GM23248 (cell line): ENCODE results near the gene ZFYVE19. TPM values are rescaled to one million over a fixed set of nuclear protein-coding genes. Genes with fewer than 3 reads are reported as not detected.
A peak's percentile ranks its signal among the peaks of the same experiment; 100 is the strongest.

ENCODE experiments used
- DNase-seq: peaks from one replicate; pipeline ENCODE4 v3.0.0-alpha.2; 2015
- H2AFZ ChIP-seq: fragments of 200-600 bp; sonication (generic); 2 replicates; pipeline ENCODE4 v1.6.1; 2016; ENCODE audit warnings: antibody characterized with exemption
- H3F3A ChIP-seq: fragments of 200-600 bp; sonication (generic); 2 replicates; pipeline ENCODE4 v1.6.1; 2016; ENCODE audit warnings: mild to moderate bottlenecking, antibody characterized with exemption, mixed run types; ENCODE audit not compliant: insufficient read depth
- H3K27ac ChIP-seq: fragments of 200-600 bp; sonication (generic); 2 replicates; pipeline ENCODE4 v1.5.1; 2016; ENCODE audit warnings: mild to moderate bottlenecking
- H3K27me3 ChIP-seq: fragments of 200-600 bp; sonication (generic); replicated peaks from 2 replicates; pipeline ENCODE4 v1.6.1; 2016; ENCODE audit warnings: mild to moderate bottlenecking; ENCODE audit not compliant: insufficient read depth
- H3K36me3 ChIP-seq: fragments of 200-600 bp; sonication (generic); 2 replicates; pipeline ENCODE4 v1.6.1; 2016; ENCODE audit warnings: low read depth, mild to moderate bottlenecking
- H3K4me1 ChIP-seq: fragments of 200-600 bp; sonication (generic); 2 replicates; pipeline ENCODE4 v1.6.1; 2016; ENCODE audit warnings: mild to moderate bottlenecking; ENCODE audit not compliant: insufficient read depth
- H3K4me2 ChIP-seq: fragments of 200-600 bp; sonication (generic); one replicate; pipeline ENCODE4 v1.6.1; 2016; ENCODE audit warnings: mild to moderate bottlenecking; ENCODE audit not compliant: unreplicated experiment
- H3K4me3 ChIP-seq: fragments of 200-600 bp; sonication (generic); 2 replicates; pipeline ENCODE4 v1.5.1; 2016; ENCODE audit warnings: mild to moderate bottlenecking
- H3K79me2 ChIP-seq: fragments of 200-600 bp; sonication (generic); 2 replicates; pipeline ENCODE4 v1.6.1; 2016; ENCODE audit warnings: mild to moderate bottlenecking; ENCODE audit not compliant: insufficient read depth
- H3K9ac ChIP-seq: fragments of 200-600 bp; sonication (generic); 2 replicates; pipeline ENCODE4 v1.6.1; 2016; ENCODE audit warnings: mild to moderate bottlenecking
- H3K9me2 ChIP-seq: fragments of 200-600 bp; sonication (generic); 2 replicates; pipeline ENCODE4 v1.6.1; 2016; ENCODE audit warnings: mixed run types, mild to moderate bottlenecking, moderate library complexity; ENCODE audit not compliant: insufficient read depth
- H3K9me3 ChIP-seq: fragments of 200-600 bp; sonication (generic); one replicate; pipeline ENCODE4 v1.6.1; 2017; ENCODE audit warnings: low read depth
- H4K20me1 ChIP-seq: fragments of 200-600 bp; sonication (generic); 2 replicates; pipeline ENCODE4 v1.6.0; 2016; ENCODE audit not compliant: insufficient read depth
- EZH2 ChIP-seq: fragments of 200-600 bp; sonication (generic); IDR thresholded peaks from 2 replicates; pipeline ENCODE4 v1.6.1; 2018; ENCODE audit warnings: antibody characterized with exemption, mild to moderate bottlenecking; ENCODE audit not compliant: insufficient read depth, poor library complexity, severe bottlenecking
- EZH2phosphoT487 ChIP-seq: fragments of 200-600 bp; sonication (generic); IDR thresholded peaks from 2 replicates; pipeline ENCODE4 v1.6.1; 2018; ENCODE audit warnings: antibody characterized with exemption, moderate library complexity, mild to moderate bottlenecking, low read depth; ENCODE audit not compliant: insufficient read depth
- WGBS, 2 experiments: methylation state at CpG; one replicate each; pipeline ENCODE4 v1.1.6; 2015 to 2017; ENCODE audit warnings: low lambda C conversion rate in 2 of 2, low coverage in 1 of 2; ENCODE audit errors: missing lambda C conversion rate in 2 of 2; 5-methylcytosine and 5-hydroxymethylcytosine counted together
- in situ Hi-C: fragments of 300-500 bp; cut with MboI; formaldehyde crosslinking; loops from 2 replicates; pipeline ENCODE4 v1.15.0; 2020
- polyA plus RNA-seq: library from polyadenylated mRNA; unstranded; fragments of >200 nt; fragmentation: Nextera tagmentation; extraction: Ambion mirVana; gene quantifications from 2 replicates; pipeline ENCODE4 v1.2.1, GENCODE V29; 2016
- total RNA-seq: library from RNA; depleted of rRNA; stranded (reverse); fragments of >200 nt; shearing (Covaris generic); gene quantifications from 2 replicates; pipeline ENCODE4 v1.2.3, GENCODE V29; 2014

The ZFYVE19 gene
- total and polyA plus RNA-seq, 2 experiments from 2014 or later = 15.0 to 33.5 TPM

DNA sequence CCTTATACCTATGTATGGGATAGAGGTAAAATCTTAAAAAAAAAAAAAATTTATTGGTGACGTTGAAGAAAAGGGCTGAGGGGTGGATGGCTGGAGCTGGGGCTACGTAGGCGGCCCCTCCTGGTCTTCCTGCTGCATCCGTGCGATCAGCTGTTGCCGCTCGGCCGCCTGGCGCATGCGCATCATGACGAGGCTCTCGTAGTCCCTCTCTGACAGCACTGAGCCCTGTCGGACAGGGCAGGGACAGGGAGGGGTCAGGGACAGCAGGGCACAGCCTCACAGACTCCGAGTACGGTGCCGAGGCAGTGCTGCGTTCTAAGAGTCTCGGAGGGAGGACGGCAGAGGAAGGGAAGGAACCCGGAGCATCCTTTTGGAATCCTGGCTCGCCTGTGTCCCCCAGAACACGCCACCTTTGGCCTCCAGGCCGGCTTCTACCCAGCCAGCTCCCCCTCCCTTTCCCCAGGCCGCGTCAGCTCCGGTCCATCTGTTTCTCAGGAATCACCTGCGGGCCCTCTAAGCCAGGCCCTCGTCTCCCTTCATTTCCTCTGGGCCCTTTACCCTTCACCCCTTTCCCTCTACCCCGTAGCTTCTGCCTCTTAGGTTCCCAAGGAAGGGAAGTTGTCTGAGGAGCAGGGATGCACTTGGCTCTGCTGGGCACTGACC lies 38.9 kb upstream of the ZFYVE19 start:
- Histone ChIP-seq H3K9me2 (no peaks in the 10 kb centered on the region), H3K9me3 (no peaks in the 10 kb centered on the region), H3K36me3 (no peaks in the 10 kb centered on the region), H3K9ac (no peak overlapping the region), H3K27me3 (no peaks in the 10 kb centered on the region), H3K4me2 (no peak overlapping the region), H3F3A (peaks cover 26% of the 10 kb centered on the region), H4K20me1 (no peaks in the 10 kb centered on the region), H3K4me1 (peaks cover 33% of the 10 kb centered on the region), H2AFZ (no peak overlapping the region), H3K27ac (no peak overlapping the region), H3K4me3 (no peak overlapping the region), H3K79me2 (no peaks in the 10 kb centered on the region)
- in situ Hi-C loops = no loop called here
- 95 to 97% methylated on average over 28 to 29 of the region's 29 CpGs for WGBS, 2 experiments
- no peak for DNase-seq
- TF ChIP-seq EZH2phosphoT487 (no peak), EZH2 (no peak)

DNA sequence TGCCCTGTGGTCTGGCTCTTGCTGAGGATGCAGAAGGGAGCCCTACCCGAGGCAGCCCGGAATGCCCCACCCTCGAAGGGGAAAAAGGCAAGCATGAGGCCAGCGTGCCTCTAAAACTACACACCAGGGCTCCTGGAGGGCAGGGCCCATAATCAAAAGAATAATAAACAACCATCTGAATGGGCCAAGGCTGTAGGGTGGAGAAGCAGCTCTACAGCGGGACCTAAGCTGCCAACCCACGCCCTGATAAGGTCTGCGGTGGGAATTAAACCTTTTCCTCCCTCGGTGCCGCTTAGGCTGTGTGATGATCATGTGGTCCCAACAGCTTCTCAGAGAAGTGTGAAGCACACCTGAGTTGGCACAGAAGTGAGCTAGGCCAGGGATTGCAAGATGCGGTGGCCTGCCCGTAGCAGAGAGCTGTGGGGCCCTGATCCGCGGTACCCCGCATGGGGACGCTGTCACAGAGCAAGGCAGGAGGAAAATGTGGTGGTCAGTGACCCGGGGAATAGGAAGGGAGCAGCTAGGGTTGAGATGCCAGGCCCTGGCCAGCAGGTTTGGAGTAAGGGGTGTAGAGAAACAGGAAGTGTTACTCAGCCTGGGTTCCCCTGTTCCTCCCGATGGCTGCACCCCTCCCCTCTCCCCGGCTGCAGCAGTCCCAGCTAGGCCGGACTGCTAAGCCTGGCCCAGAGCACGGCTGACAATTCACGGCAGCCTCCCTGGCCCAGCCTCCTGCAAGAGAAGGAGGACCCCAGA lies 38.2 kb upstream of the ZFYVE19 start:
- no peak overlapping the region for H3K27ac ChIP-seq
- TF ChIP-seq EZH2 (no peak), EZH2phosphoT487 (no peak)
- H3K4me3 ChIP-seq = no peak overlapping the region
- H3F3A ChIP-seq = peaks cover 21% of the 10 kb centered on the region
- H2AFZ ChIP-seq = no peak overlapping the region
- no peaks in the 10 kb centered on the region for H3K27me3 ChIP-seq
- in situ Hi-C loops = no loop called here
- H3K36me3 ChIP-seq = no peaks in the 10 kb centered on the region
- DNase-seq = no peak
- H3K4me2 ChIP-seq = no peak overlapping the region
- H3K9me3 ChIP-seq = no peaks in the 10 kb centered on the region
- no peaks in the 10 kb centered on the region for H4K20me1 ChIP-seq
- H3K9ac ChIP-seq = no peak overlapping the region
- WGBS, 2 experiments = 82 to 83% methylated on average over 21 of the region's 21 CpGs
- H3K79me2 ChIP-seq = no peaks in the 10 kb centered on the region
- H3K9me2 ChIP-seq = no peaks in the 10 kb centered on the region
- peaks cover 27% of the 10 kb centered on the region for H3K4me1 ChIP-seq

GRCh38 chr15:40769274-40770146 lies 37.4 kb upstream of the ZFYVE19 start, which contains the start of gene C15orf62:
TSS of gene C15orf62 (plus strand) at chr15:40769980. CDS start at chr15:40770496, 516 bp downstream.
- Histone ChIP-seq H3K9me3 (no peaks in the 10 kb centered on the region), H3K4me1 (peaks cover 22% of the 10 kb centered on the region), H2AFZ (no peak within 1 kb of the TSS), H3K27ac (no peak within 1 kb of the TSS), H3K4me2 (no peak within 1 kb of the TSS), H3K9ac (no peak within 1 kb of the TSS), H3K36me3 (peaks cover 4% of the 10 kb centered on the region; the same call in 1 of the 2 replicates), H3K79me2 (no peaks in the 10 kb centered on the region), H4K20me1 (no peaks in the 10 kb centered on the region), H3K27me3 (no peaks in the 10 kb centered on the region), H3F3A (peaks cover 19% of the 10 kb centered on the region), H3K4me3 (no peak within 1 kb of the TSS), H3K9me2 (no peaks in the 10 kb centered on the region)
- DNase-seq = peak; percentile 33
- TF ChIP-seq EZH2phosphoT487 (no peak), EZH2 (no peak)
- in situ Hi-C loops = no loop called here
- 68 to 70% methylated on average over 25 to 28 of the region's 28 CpGs for WGBS, 2 experiments

DNA sequence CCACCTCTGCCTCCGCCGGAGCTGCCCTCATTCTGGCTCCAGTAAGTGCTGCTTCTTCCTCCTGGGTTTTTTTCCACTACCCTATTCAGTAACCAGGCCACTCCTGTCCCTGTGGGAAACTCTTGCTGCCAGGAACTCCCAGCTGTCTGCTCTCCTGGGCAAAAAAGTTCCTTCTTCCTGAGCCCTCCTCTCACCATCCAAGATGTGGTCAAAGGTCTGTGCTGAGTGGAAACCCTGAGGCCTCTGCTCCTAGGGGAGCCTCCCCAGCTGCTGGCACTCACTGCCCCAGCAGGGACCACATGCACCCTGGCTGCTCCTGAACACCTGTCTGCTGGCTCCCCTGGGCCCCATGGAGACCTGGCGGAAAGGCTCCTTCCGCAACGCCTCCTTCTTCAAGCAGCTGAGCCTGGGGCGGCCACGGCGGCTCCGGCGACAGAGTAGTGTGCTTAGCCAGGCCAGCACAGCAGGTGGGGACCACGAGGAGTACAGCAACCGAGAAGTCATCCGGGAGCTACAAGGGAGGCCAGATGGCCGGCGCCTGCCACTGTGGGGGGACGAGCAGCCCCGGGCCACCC lies 36.7 kb upstream of the ZFYVE19 start:
- Histone ChIP-seq H3F3A (peaks cover 12% of the 10 kb centered on the region), H3K79me2 (no peaks in the 10 kb centered on the region), H3K27ac (no peak overlapping the region), H4K20me1 (no peaks in the 10 kb centered on the region), H3K4me3 (no peak overlapping the region), H3K4me1 (peaks cover 15% of the 10 kb centered on the region), H3K9ac (no peak overlapping the region), H3K36me3 (peaks cover 4% of the 10 kb centered on the region; the same call in 1 of the 2 replicates), H3K27me3 (no peaks in the 10 kb centered on the region), H3K9me2 (no peaks in the 10 kb centered on the region), H3K9me3 (no peaks in the 10 kb centered on the region), H2AFZ (no peak overlapping the region), H3K4me2 (no peak overlapping the region)
- WGBS, 2 experiments = 92 to 94% methylated on average over 9 to 17 of the region's 17 CpGs
- in situ Hi-C loops = no loop called here
- TF ChIP-seq EZH2phosphoT487 = no peak
- no peak for TF ChIP-seq EZH2
- DNase-seq = no peak
